CD14-positive monocyte (primary cell): ENCODE data around the gene STK4. TPM values are rescaled to one million over a fixed set of nuclear protein-coding genes. Genes with fewer than 3 reads are reported as not detected.
A peak's percentile ranks its signal among the peaks of the same experiment; 100 is the strongest.

Experiments
- DNase-seq, 3 donors: peaks; one replicate each; pipeline ENCODE4 v3.0.0-alpha.2; 2011 to 2022
- H2AFZ ChIP-seq: 2 replicates; pipeline ENCODE4 v1.6.0; 2012; ENCODE audit warnings: mild to moderate bottlenecking, low read depth, low read length, inconsistent platforms; ENCODE audit not compliant: insufficient read depth, poor library complexity, severe bottlenecking
- H3K27ac ChIP-seq, 2 donors: 1 replicate in 1 of 2; 2 replicates in 1 of 2; pipeline ENCODE4 v1.5.1; 2012 to 2013; ENCODE audit warnings: low read length in 2 of 2, control low read depth in 1 of 2, inconsistent platforms in 1 of 2, low read depth in 1 of 2, mild to moderate bottlenecking in 1 of 2
- H3K27me3 ChIP-seq, 2 donors: one replicate each; pipeline versions ENCODE4 v1.6.0 to v1.6.1; 2011 to 2013; ENCODE audit warnings: low read length in 2 of 2; ENCODE audit not compliant: control insufficient read depth in 2 of 2, insufficient read depth in 2 of 2
- H3K36me3 ChIP-seq, 2 donors: replicated peaks in 1 of 2; 1 replicate in 1 of 2; 2 replicates in 1 of 2; pipeline versions ENCODE4 v1.5.1 to v1.6.1; 2012 to 2013; ENCODE audit warnings: low read length in 2 of 2, control low read depth in 1 of 2, inconsistent platforms in 1 of 2, mild to moderate bottlenecking in 1 of 2; ENCODE audit not compliant: insufficient read depth in 2 of 2, control insufficient read depth in 1 of 2
- H3K4me1 ChIP-seq, 2 donors: 1 replicate in 1 of 2; 2 replicates in 1 of 2; pipeline versions ENCODE4 v1.5.1 to v1.6.1; 2012 to 2013; ENCODE audit warnings: low read length in 2 of 2, control low read depth in 1 of 2, inconsistent platforms in 1 of 2, mild to moderate bottlenecking in 1 of 2, moderate library complexity in 1 of 2; ENCODE audit not compliant: insufficient read depth in 2 of 2, control insufficient read depth in 1 of 2
- H3K4me2 ChIP-seq: replicated peaks from 2 replicates; pipeline ENCODE3; 2012; ENCODE audit warnings: low read length, moderate library complexity, mild to moderate bottlenecking; ENCODE audit not compliant: poor library complexity, severe bottlenecking; ENCODE audit errors: extremely low read depth
- H3K4me3 ChIP-seq, 3 experiments: fragments of 200-600 bp in 1 of 3; sonication (generic) in 1 of 3; replicated peaks in 1 of 3; 1 replicate in 2 of 3; 2 replicates in 1 of 3; pipeline ENCODE4 v1.5.1; 2011 to 2013; ENCODE audit warnings: low read length in 3 of 3, mild to moderate bottlenecking in 3 of 3, control low read depth in 2 of 3, low read depth in 2 of 3, inconsistent platforms in 1 of 3, moderate library complexity in 1 of 3
- H3K79me2 ChIP-seq: 2 replicates; pipeline ENCODE4 v1.6.0; 2012; ENCODE audit warnings: mild to moderate bottlenecking, control low read depth, inconsistent platforms, low read length, moderate library complexity; ENCODE audit not compliant: insufficient read depth
- H3K9ac ChIP-seq: 2 replicates; pipeline ENCODE4 v1.6.0; 2017; ENCODE audit warnings: low read length, mild to moderate bottlenecking; ENCODE audit not compliant: insufficient read depth, poor library complexity, severe bottlenecking
- H3K9me3 ChIP-seq, 2 donors: replicated peaks in 1 of 2; 1 replicate in 1 of 2; 2 replicates in 1 of 2; pipeline versions ENCODE4 v1.5.1 to v1.6.1; 2012 to 2013; ENCODE audit warnings: low read length in 2 of 2, control low read depth in 1 of 2; ENCODE audit not compliant: control insufficient read depth in 1 of 2, insufficient read depth in 1 of 2
- H4K20me1 ChIP-seq: 2 replicates; pipeline ENCODE4 v1.6.0; 2012; ENCODE audit warnings: mild to moderate bottlenecking, low read length, control low read depth, moderate library complexity; ENCODE audit not compliant: insufficient read depth
- H3K27ac Mint-ChIP-seq, 7 donors: one replicate each; pipeline ENCODE4 v1.8.0; 2020; ENCODE audit warnings: mild to moderate bottlenecking in 7 of 7, mixed read lengths in 7 of 7, moderate library complexity in 6 of 7, inconsistent platforms in 2 of 7
- H3K27me3 Mint-ChIP-seq, 3 donors: one replicate each; pipeline ENCODE4 v1.8.0; 2021 to 2022; ENCODE audit warnings: low read depth in 3 of 3, mild to moderate bottlenecking in 3 of 3, mixed read lengths in 3 of 3, moderate library complexity in 3 of 3, inconsistent platforms in 1 of 3
- H3K36me3 Mint-ChIP-seq, 2 donors: one replicate each; pipeline ENCODE4 v1.8.0; 2020; ENCODE audit warnings: mixed read lengths in 2 of 2, inconsistent platforms in 1 of 2, mild to moderate bottlenecking in 1 of 2
- H3K4me1 Mint-ChIP-seq: one replicate; pipeline ENCODE4 v1.8.0; 2020; ENCODE audit warnings: mild to moderate bottlenecking, mixed read lengths
- H3K4me3 Mint-ChIP-seq, 2 donors: one replicate each; pipeline ENCODE4 v1.8.0; 2020; ENCODE audit warnings: mild to moderate bottlenecking in 2 of 2, mixed read lengths in 2 of 2, moderate library complexity in 1 of 2
- H3K9me3 Mint-ChIP-seq, 7 donors: one replicate each; pipeline ENCODE4 v1.8.0; 2020 to 2022; ENCODE audit warnings: mixed read lengths in 7 of 7, mild to moderate bottlenecking in 6 of 7, moderate library complexity in 6 of 7, inconsistent platforms in 2 of 7
- WGBS: methylation state at CpG from one replicate; pipeline ENCODE4 v1.1.5; 2013; ENCODE audit warnings: missing lambda C conversion rate; ENCODE audit not compliant: insufficient coverage; 5-methylcytosine and 5-hydroxymethylcytosine counted together
- intact Hi-C, 2 donors: fragments of 100-400 bp; cut with micrococcal nuclease; formaldehyde crosslinking; loops; one replicate each; pipeline versions ENCODE4 v1.15.0 to v1.15.1; 2023
- polyA plus RNA-seq, 3 donors: library from polyadenylated mRNA; depleted of rRNA in 1 of 3; unstranded in 2 of 3; stranded (reverse) in 1 of 3; fragments of 300-500 nt in 2 of 3; fragments of >200 nt in 1 of 3; fragmentation: Illumina TruSeq in 2 of 3; gene quantifications; 1 replicate in 2 of 3; 2 replicates in 1 of 3; pipeline ENCODE4 v1.2.3, GENCODE V29; 2012 to 2021
- TF ChIP-seq, protein P1 (sequence below): fragments of 200-600 bp; IDR thresholded peaks from one replicate; pipeline ENCODE4 v1.8.0; 2022; ENCODE audit warnings: antibody characterized with exemption, mild to moderate bottlenecking

STK4 gene
- polyA plus RNA-seq, 3 donors, result 53.0 to 123 (median 69.9) TPM

GRCh38 chr20:44938637-44939036 lies 27.7 kb upstream of the STK4 start:
- 97% methylated on average over 3 of the region's 9 CpGs for WGBS
- H3K27me3 Mint-ChIP-seq, result peaks cover 0 to 2% (median 0%) of the 10 kb centered on the region in 3 donors
- Histone ChIP-seq H3K4me2 (no peak overlapping the region), H3K27ac (no peak overlapping the region), H2AFZ (no peak overlapping the region), H3K27me3 (no peaks in the 10 kb centered on the region), H3K4me1 (no peaks in the 10 kb centered on the region), H3K9ac (no peak overlapping the region), H3K79me2 (no peaks in the 10 kb centered on the region), H3K4me3 (no peak overlapping the region), H3K9me3 (no peaks in the 10 kb centered on the region), H4K20me1 (no peaks in the 10 kb centered on the region), H3K36me3 (peaks cover 66 to 91% of the 10 kb centered on the region in 2 donors)
- H3K4me3 Mint-ChIP-seq, result no peak overlapping the region
- H3K9me3 Mint-ChIP-seq, result no peaks in the 10 kb centered on the region
- DNase-seq, result no peak
- H3K36me3 Mint-ChIP-seq, result peaks cover 75 to 86% of the 10 kb centered on the region in 2 donors
- intact Hi-C loops, result no loop called here
- H3K4me1 Mint-ChIP-seq, result no peaks in the 10 kb centered on the region
- peak overlapping the region in 3 of 7 donors; percentile 0 to 73 (median 9) for H3K27ac Mint-ChIP-seq
- TF ChIP-seq, protein P1, sequence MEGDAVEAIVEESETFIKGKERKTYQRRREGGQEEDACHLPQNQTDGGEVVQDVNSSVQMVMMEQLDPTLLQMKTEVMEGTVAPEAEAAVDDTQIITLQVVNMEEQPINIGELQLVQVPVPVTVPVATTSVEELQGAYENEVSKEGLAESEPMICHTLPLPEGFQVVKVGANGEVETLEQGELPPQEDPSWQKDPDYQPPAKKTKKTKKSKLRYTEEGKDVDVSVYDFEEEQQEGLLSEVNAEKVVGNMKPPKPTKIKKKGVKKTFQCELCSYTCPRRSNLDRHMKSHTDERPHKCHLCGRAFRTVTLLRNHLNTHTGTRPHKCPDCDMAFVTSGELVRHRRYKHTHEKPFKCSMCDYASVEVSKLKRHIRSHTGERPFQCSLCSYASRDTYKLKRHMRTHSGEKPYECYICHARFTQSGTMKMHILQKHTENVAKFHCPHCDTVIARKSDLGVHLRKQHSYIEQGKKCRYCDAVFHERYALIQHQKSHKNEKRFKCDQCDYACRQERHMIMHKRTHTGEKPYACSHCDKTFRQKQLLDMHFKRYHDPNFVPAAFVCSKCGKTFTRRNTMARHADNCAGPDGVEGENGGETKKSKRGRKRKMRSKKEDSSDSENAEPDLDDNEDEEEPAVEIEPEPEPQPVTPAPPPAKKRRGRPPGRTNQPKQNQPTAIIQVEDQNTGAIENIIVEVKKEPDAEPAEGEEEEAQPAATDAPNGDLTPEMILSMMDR, result no peak

DNA sequence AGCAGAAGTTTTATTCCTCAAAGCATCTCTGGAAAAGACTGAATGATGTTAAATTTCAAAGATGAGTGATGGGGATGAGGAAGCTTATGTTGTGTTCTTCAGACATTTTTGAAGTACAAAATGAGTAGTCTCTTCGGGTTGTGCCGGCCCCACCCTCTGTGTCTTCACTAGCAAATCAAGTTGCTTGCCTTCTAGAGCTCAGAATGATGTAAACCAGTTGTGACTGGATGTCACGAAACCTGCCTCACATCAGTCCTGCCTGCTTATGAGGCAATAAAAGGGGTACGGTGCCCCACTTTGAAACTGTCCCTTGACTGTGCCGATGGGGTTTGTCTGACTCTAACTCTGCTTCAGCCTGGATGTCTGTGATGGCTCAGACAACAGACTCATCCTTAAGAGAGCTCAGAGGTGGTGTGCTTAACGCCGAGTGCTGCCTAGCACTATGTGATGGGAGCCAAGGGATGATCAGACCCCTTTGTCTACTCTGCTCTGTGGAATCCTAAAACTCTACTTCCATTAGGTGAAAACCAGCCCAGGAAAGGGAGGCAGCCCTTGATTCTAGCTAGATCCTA lies 25.1 kb upstream of the STK4 start:
- intact Hi-C loops, result no loop called here
- no peak overlapping the region for H3K4me3 Mint-ChIP-seq
- H3K27me3 Mint-ChIP-seq, result peaks cover 0 to 2% (median 0%) of the 10 kb centered on the region in 3 donors
- H3K4me1 Mint-ChIP-seq, result no peaks in the 10 kb centered on the region
- H3K27ac ChIP-seq, result no peak overlapping the region
- WGBS, result 100% methylated on average over 6 of the region's 7 CpGs
- no peaks in the 10 kb centered on the region for H3K9me3 ChIP-seq
- H3K27me3 ChIP-seq, result no peaks in the 10 kb centered on the region
- H3K9me3 Mint-ChIP-seq, result no peaks in the 10 kb centered on the region
- peak overlapping the region in 1 of 7 donors; percentile 41 for H3K27ac Mint-ChIP-seq
- TF ChIP-seq, protein P1, result no peak
- H3K36me3 Mint-ChIP-seq, result peaks cover 82 to 90% of the 10 kb centered on the region in 2 donors
- no peak overlapping the region for H3K9ac ChIP-seq
- no peak overlapping the region for H3K4me2 ChIP-seq
- H3K36me3 ChIP-seq, result peaks cover 78 to 100% of the 10 kb centered on the region in 2 donors
- no peaks in the 10 kb centered on the region for H3K4me1 ChIP-seq
- no peak for DNase-seq
- no peak overlapping the region for H2AFZ ChIP-seq
- no peak overlapping the region for H3K4me3 ChIP-seq
- no peaks in the 10 kb centered on the region for H3K79me2 ChIP-seq
- no peaks in the 10 kb centered on the region for H4K20me1 ChIP-seq
